NCI-H2227 (cell line): ENCODE data around the gene TNNI3K.
A peak's percentile ranks its signal among the peaks of the same experiment; 100 is the strongest.

Source experiments
- DNase-seq: peaks from one replicate; lab custom pipeline; 2025; ENCODE audit not compliant: unreplicated experiment; lab: John Stamatoyannopoulos, UW

Gene TNNI3K

DNA sequence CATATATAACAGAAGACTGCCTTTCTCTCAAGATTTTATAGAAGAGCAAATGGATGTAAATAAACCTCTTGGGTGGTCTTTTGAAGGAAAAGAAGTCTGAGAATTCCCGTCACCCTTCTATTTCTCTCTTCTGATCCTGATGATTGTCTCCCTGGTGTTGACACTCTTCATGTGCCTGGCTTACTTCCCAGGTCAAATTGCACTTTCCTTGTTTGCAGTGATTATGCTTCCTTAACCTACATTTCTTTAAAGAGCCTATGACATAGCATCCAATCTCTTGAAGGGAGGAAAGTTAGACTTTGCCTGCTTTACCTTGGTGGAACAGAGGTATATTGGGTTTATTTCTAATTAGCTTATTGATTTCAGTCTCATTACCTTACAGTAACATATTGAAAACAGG lies 197.1 kb downstream of the TNNI3K start:
- no peak for DNase-seq

DNA sequence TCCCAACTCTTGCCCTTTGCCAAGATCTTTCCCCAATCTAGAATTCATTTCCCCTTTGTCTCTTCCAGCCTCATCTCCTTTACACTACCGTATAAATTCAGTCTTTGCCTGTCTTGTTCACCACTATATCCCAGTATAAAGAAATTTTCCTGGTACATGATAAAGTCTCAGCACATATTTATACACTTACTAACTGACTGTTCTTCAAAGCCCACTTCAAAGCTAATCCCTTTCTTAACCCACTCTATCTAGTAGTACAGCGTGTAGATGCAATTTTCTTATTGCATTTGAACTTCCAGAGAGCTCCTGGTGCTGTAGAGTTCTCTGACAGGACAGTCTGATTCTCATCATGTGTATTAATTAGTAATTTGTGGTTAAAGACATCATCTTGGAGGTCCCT lies 199.1 kb downstream of the TNNI3K start:
- DNase-seq: no peak

DNA sequence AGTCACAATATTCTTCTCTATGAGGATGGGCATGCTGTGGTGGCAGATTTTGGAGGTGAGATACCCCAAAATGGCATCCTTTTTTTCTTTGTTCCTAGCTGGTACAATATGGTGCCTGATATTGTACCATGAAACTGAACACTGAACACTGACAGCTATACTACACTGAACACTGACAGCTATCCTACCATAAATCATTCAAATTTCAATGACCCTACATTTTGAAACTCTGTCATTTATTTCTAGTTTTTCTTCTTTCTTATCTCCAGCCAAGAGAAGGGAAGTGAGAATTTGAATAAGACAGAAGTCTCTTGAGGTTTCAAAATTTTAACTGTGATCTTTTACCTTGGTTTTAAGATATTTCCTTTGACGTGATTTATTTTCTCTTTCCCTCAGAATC lies 200.9 kb downstream of the TNNI3K start:
- DNase-seq: no peak

DNA sequence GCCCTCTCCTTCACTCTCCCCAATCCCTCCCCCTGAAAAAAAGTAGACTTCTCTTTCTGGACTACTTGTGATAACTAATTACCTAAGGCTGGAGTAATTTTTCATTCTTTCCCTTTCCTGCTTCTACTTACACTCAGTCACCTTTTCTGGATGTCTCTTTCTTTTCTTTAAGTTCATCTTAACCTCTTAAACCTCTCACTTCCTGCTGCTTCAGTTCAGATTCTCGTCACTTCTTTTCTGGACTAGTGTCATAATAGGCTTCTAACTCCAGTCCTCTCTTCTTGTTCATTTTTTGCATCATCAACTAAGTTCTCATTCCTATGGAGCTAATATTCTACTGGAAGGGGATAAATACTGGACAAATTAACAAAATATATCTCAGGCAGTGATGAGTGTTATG lies 201.8 kb downstream of the TNNI3K start:
- no peak for DNase-seq

DNA sequence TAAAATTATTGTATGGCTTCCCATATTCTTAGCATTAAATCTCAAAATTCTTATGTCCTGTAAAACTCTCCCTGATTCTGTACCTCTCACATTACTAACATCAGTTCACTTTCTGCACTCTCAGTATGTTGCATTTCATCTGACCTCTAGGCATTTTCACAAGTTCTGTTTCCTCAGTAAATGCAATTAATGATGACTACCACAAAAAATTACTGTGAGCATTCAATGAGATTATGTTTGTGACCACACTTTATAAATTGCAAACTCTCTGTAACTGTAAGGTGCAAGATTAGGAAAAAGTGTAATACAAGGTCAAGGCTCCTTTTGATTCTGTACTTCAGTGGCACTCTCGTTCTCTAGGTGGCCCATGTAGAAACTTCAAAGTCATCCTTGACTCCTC lies 216.8 kb downstream of the TNNI3K start:
- no peak for DNase-seq

DNA sequence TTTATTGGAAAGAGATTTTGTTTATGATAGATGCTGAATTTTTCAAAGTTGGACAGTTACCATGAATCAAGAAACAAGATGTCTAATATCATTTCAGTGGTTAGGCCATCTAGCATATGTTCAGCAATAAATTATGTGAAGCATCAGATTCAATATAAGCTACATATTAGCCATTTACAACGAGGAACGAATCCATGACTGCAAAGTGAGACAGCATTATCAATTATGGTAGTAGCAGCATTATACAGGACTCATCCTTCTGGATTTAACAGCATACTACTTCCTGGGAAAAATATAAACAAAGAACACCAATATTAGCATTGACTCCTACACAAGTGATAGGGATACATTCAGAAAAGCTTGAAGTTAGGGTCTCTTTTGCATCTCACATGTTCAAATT lies 218.1 kb downstream of the TNNI3K start:
- no peak for DNase-seq

DNA sequence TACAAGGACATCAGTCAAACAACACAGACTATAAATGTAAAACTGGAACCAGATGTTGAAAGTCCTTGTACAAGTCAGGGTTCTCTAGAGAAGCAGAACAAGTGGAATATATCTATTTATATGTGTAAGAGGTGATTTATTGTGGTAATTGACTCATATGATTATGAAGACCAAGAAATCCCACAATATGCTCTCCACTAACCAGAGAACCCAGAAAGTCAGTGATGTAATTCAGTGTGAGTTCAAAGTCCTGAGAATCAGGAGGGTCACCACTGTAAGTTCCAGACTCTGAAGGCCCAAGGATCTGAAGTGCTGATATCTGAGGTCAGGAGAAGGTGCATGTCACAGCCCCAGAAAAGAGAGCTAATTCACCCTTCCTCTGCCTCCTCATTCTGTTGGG lies 220.2 kb downstream of the TNNI3K start:
- no peak for DNase-seq

DNA sequence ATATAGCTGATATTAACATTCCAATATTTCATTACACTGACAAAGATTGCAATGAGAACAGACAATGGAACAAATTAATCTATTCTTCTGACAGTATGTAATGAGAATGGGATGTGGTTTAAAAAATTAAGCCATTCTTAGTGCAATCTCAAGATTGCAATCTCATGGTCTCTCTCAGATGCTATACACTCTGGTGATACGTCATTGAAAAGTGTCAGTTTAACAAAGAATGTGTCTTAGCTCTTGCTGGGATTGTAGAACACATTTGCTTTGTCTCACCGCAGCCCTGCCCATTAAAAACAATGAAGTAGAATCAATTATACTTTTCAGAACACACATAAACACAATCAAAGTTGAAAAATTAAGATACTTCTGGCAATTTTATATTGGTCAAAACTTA lies 222.1 kb downstream of the TNNI3K start:
- DNase-seq: no peak

DNA sequence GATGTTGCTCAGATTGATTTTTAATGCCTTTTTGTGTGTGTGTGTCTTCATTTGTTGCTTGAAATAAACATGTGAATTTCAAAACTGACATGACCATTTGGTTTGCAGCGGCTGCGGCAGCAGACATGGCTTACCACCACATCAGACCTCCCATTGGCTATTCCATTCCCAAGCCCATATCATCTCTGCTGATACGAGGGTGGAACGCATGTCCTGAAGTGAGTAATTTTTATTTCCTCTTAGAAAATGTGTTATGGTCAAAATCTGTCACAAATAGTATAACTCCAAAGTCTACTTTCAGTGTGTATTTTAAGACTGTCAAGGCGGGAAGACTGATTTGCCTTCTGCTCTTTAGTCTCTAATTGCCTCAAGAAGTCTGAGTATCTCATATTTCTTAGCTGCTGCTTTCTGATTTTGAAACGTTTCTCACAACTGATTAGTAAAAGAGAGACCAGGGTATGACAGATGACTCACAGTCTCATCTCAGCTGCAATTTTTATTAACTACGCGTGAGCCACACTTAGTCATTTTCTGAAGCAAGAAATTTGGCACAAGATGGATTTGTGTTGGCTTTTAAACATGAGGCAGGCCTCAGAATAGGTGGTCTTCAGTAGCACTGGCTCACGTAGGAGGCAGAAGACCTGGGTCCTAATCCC lies 228.3 kb downstream of the TNNI3K start:
- DNase-seq: no peak

DNA sequence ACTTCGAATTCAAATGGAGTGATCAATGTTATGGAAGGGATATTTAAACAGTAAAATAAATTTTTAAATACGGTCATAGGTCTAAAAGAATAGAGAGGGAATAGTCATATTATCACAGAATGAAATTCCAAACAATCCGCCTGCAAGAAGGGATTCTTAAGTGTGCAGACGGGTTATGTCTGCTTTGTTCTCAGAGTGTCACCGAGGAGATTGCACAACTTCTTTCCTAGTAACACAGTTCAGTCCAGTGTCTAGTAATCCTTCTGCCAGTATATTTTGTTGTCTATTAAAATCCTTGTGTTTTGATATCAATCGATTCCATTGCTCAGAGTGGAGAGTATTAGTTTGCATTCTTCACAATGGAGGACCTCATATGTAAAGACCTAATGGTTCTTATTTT lies 228.8 kb downstream of the TNNI3K start:
- DNase-seq: no peak

DNA sequence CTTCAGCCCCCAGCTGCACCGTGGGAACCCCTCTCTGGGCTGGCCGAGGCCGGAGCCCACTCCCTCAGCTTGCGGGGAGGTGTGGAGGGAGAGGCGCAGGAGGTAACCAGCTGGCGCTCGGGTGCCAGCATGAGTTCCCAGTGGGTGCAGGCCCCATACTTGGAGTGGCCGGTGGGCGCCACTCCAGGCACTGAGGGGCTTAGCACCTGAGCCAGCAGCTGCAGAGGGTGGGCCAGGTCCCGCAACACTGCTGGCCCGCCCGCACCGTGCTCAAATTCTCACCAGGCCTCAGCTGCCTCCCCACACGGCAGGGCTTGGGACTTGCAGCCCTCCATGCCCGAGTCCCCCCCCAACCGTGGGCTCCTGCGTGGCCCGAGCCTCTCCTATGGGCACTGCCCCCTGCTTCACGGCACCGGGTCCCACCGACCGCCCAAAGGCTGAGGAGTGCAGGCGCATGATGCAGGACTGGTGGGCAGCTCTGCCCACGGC lies 230.1 kb downstream of the TNNI3K start:
- no peak for DNase-seq

DNA sequence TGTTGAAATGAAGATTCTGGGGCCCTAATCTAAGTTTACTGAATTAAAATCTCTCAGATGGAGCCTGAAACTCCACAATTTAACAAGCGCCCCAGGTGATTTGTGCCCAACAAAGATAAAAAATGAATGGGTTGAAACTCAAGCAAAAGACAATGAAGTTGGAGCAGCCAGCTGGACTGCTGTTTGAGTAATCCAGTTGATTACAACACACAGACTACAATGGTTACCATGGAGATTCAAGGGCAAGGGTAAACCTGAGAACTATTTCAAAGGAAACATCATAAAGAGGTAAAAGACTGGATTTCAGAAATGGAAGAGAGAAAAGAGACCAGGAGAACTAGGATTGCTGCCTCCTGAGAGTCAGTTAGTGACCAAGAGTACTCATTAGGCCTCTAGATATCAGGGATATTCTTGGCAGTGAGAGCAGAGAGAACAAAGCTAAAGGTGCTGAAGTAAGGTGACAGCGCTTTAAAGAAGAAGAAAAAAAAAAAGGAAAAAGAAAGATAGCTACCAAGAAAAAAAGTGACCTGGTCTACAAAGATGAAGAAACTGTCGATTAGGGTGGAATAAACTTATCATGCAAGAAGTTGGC lies 232.7 kb downstream of the TNNI3K start:
- peak; percentile 74 for DNase-seq

DNA sequence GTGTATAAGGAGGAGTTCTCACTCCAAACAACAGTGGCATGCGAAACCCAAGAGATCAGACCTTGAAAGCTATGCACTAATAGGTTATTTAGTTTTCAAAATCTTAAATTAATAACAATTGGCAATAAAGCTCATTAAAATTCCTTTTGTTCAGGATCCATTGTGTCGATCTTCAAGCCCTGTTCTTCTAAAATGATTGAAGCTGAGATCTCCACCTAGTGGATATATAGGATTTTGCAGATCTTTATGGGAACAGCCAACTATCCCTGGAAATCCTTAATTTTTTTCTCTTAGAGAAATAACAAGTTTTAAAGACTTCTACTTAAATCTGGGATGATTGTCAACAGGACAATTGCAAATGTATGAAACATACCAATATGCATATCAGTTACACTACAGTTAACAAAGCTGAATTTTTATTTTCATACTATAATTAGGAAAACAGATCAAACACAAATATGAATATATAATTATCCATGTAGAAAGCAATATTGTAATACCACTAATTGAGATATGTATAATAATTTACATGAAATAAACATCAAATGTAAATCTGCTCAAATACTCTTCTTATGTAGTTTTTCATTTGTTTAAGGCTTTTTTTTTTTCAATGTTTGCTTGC lies 233.9 kb downstream of the TNNI3K start:
- DNase-seq: peak; percentile 75

DNA sequence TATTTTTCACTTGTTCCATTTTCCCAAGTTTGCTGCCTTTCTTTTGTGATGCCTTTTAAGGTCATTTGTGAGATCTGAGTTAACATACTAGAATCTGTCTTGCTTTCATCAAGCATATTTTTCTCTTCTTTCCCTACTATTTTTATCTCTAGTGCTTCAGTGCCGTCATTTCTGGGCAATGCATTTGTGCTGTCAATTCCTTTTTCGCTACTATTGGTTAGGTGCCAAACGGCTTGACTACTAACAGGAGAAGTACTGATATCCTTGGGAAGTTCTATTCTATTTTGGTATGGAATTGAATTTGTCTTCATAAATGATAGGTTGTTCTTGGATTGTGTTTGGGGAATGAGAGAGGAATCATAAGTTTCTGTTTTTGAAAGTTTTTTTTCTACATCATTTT lies 235.1 kb downstream of the TNNI3K start:
- DNase-seq: no peak

DNA sequence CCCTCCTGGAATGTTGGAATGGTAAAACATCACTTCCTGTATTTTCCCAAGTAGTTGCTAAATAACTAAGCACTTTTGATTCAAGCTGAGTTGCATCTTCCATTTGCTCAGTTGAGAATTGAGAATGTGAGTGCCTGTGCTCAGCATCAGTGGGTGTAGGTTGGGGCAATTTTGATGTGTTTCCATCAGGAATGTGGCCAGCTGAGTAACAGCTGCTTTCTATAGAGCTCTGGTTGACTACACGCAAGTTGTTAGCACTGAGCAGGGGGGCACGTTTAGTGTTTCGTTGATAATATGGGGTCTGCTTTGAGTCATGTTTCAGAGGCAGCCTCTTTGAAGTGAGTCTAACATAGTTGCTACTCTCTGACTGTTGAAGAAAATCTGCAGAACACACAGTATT lies 235.7 kb downstream of the TNNI3K start:
- DNase-seq: no peak

DNA sequence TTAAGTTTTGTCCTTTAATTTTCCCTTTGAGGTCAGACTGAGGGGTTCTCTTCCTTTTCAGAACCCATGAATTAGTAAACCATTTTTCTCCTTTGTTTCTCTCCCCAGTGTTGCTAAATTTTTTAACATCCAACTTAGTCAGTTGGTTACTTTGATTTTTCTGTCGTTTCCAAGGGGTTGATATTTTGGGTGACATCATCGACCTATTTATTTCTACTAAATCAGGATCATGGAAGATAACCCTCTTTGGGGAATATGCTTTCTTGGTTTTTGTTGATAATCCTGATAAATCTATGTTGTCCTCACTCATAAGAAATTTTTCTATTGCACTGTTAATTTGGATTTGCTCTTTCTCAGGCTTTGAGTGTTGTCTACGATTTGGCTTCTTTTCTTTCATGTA lies 236.3 kb downstream of the TNNI3K start:
- DNase-seq: no peak

DNA sequence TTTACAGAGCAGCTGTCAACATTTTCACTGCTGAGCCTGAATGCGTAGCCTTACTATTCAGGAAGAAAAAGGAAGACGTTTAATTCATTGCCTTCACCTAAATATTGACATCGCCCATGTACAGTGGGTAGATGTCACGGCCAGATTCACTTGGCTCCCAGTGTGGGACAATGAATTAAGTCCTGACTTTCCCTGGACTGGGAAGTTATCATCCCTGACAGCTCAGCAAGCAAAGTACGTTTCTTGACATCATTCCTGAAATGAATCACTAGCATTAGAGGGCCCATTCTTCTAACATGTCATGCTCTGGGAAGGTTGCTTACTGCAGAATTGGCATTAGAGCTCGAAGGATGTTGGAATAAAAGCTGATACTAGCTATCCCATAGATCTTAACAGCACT lies 239.4 kb downstream of the TNNI3K start:
- DNase-seq: no peak

DNA sequence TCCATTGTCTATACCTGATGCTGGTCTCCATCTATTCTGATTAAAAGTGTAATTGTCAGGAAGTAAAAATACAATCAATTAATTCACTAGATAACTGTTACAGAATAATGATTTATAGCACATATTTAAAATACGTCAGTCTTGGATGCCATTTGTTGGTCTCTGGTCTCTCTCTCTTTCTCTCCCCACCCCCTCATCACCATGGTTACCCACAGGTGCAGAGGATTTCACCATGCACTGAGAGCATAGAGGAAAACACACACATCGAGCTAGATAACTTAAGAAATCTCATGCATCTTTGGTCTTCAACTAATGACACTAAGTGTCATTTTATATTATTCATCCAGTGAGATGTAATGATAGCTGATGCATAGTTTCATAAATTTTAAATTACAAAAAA lies 243.8 kb downstream of the TNNI3K start:
- no peak for DNase-seq

DNA sequence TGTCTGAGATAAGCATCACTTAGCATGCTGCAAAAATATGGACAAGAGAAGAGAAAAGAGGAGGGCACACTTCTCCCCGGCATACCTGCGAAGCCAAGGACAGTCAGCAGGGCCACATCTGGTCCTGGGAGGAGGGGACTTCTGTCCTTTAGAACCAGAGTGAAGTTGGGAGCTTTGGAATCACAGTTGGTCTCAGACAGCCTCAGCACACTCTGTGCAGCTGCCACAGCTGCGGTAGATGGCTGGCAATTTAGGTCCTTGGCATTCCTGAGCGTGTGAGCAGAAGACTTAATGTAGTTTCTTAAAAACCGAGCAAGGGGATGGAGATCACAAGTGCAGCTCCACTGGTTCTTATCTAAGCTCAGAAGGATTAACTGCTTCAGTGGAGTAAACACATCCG lies 244.9 kb downstream of the TNNI3K start:
- no peak for DNase-seq

DNA sequence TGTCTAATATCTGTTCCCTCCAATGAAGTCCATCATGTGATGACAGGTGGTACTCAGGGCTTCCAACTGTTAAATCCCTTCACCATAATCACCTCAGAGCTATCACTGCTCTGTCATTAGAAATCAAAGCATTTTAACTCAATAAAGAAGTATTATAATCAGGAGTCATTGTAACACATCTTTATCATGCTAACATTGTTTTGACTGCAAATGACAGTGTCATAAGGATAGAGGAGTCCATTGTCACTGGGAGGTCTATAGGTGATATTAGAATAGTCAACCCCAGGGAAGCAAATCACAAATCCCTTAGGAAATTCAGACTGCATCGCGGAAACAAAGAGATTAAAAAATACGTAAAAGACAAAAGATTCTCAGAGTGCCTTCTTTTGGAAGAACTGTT lies 246.4 kb downstream of the TNNI3K start:
- no peak for DNase-seq

DNA sequence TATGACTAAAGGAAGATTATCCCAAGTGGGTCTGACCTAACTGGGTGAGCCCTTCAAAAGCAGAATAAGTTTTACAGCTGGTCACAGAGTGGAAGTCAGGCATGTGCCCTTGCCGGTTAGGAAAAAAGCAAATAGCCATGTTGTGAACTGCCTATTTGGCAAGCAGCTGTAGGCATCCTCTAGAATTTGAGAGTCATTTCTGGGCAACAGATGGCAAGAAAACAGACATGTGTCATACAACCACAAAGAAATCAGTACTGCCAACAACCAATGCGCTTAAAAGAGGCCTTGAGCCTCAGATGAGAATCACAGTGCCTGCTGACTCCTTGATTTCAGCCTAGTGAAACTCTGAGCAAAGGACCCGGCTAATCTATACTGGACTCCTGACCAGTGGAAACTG lies 250.4 kb downstream of the TNNI3K start:
- no peak for DNase-seq

DNA sequence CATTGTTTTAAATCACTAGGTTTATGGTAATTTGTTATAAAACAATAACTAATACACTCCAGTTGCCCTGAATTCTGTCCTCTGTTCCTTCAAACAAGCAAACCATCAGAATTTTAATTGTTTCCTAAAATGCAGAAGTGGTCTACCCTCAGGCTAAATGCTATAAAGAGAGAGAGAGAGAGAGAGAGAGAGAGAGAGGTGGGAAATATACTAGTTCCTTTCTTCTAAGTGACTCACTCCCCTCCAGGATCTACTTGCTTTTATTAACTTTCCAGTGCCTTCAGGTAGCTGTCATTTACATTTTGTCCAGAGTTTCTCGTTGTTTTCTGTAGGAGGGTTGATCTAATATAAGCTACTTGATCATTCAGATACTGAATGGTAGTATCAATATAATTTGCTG lies 250.8 kb downstream of the TNNI3K start:
- no peak for DNase-seq

DNA sequence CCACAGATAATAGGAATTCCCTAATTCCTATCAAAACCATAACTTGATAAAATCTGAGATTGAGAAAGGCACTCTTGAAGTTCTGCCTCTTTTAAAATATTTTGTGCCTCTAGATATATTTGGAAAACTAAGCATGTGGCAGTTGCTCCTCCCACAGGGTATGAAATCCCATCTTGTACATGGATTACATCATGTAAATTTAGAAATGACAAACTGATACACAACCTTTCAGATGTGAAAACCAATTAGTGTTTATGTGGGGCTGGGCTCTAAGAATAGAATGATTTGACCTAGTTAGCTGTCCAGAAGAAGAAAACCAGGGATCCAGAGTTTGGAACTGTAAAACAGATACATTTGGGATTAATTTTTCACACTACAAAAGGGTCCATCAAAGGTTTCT lies 261.5 kb downstream of the TNNI3K start:
- no peak for DNase-seq
